HG02970 (cell line): ENCODE results near the gene DZIP1.

Experiments used
- ATAC-seq: cut with Tn5 transposase; IDR thresholded peaks from one replicate; pipeline ENCODE4 v1.9.1; 2021; ENCODE audit warnings: mild to moderate bottlenecking, moderate library complexity, moderate number of reproducible peaks; ENCODE audit not compliant: unreplicated experiment, low FRiP score

Gene DZIP1

GRCh38 chr13:95553581-95554385 is 90.7 kb downstream of the DZIP1 start:
- no peak for ATAC-seq

GRCh38 chr13:95552539-95553441 is 91.7 kb downstream of the DZIP1 start, which contains the start of gene CLDN10:
Gene CLDN10, plus strand, starts transcription at chr13:95552720. Its CDS starts 34 bp downstream, at chr13:95552754.
- no peak for ATAC-seq

DNA sequence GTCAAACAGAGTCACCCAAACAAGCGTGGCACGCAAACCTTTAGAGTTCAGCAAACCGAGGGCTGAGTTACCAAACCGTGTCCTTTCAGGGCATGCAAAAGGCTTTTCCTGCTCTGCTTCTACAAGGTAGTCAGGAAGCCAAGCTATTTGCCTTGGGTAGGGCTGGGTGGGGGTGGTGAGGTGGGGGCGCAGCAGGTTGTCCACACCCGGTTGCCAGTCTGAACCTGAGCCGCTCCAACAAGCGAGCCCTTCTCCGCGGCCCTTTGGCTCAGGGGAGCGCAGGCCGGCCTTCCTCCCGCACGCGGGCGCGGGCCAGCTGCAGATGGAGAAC is 92.3 kb downstream of the DZIP1 start:
- no peak for ATAC-seq

DNA sequence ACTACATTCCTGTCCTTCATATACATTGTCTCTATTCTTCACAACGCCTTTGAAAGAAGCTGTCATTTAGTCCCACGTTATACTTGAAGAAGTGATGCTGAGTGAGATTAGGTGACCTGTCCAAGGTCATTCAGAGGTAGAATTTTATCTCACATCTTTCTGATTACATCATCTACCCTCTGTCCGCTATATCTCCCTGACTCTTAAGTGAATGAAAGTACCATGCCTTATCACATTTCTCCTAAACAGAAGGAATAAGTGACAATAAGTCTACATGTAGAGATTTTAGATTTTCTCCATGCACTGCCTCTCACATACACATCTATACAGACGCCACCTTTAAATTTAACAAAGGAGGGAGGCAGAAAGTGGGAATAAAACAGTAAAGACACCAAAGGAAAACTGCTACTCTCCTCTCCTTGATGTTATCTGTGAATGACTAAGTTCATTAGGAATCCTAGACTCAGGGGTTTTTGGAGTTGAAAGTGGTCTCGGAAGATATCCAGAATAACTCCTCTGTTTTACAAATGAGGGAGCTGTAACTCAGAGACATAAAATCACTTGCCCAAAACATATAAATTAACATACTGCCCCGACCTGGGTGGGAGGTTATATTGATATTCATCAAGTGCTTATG is 96.9 kb downstream of the DZIP1 start:
- ATAC-seq = no peak

- ATAC-seq = no peak
Measured at GRCh38 chr13:95546919-95547318, 97.6 kb downstream of the DZIP1 start.

DNA sequence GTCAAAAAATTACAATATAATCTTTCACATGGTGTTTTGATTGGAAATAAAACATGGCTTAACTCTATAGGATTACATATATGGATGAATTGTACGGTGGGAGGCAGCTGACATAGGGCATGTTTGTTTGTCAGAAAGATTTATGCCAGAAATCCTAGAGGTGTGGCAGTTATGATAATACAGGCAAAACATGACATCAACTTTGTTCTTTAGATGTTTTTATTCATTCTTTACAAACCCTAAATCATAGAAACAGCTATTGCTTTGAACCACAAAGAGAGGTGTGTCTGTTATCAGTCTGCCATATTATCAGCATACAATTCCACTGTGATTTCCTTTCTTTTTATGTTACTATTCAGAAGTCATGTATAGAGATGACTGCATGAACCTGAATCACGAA is 100.2 kb downstream of the DZIP1 start:
- ATAC-seq = no peak

- ATAC-seq = no peak
Measured at GRCh38 chr13:95541911-95542474, 102.5 kb downstream of the DZIP1 start.

GRCh38 chr13:95541308-95541707 is 103.2 kb downstream of the DZIP1 start:
- no peak for ATAC-seq

DNA sequence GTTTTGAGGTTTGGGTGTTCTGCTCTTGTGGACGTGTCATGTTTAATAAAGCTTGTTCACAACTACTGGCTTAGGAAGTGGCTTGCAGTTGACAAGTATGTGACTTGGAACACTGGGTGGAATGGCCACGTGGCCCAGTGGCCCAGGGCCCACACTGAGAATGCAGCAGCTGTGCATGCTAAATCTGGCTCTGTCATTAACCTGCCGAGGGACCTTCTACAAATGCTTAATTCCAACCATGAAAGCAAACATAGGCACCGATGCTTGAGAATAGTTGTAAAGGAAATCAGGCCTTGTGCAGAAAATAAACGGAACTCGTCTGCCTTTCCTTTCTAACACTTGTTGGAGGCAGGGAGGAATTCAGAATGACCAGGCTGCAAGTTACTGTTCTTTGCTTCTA is 103.6 kb downstream of the DZIP1 start:
- no peak for ATAC-seq

DNA sequence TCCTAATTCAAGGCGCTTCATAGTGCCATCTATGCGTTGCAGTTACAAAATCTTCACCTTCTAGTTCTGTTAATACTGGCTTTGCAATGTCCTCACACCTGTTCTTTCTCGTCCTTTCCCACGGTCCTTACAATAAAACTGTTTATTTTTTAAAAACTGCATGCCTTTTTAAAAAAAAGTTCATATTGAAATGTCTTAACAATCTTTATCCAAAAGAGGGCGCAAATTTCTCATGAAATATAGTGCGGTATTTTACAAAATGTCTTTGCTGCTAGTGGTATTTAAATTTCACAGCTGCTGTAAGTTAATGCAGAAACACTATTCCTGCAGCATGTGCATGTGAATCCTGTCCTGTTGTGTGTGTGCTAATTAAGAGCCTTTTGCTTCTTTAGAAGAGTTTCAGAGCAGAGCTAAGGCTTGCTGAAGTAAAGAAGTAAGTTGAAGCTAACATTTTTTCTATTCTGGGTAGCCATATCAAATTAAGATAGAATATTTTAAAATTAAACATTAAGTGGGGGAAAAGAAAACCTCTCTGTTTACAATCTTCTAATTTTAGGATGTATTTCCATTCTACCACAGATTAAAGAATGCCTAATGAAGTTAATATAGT is 107.8 kb downstream of the DZIP1 start:
- ATAC-seq = no peak

GRCh38 chr13:95535243-95535642 is 109.3 kb downstream of the DZIP1 start:
- ATAC-seq = no peak

DNA sequence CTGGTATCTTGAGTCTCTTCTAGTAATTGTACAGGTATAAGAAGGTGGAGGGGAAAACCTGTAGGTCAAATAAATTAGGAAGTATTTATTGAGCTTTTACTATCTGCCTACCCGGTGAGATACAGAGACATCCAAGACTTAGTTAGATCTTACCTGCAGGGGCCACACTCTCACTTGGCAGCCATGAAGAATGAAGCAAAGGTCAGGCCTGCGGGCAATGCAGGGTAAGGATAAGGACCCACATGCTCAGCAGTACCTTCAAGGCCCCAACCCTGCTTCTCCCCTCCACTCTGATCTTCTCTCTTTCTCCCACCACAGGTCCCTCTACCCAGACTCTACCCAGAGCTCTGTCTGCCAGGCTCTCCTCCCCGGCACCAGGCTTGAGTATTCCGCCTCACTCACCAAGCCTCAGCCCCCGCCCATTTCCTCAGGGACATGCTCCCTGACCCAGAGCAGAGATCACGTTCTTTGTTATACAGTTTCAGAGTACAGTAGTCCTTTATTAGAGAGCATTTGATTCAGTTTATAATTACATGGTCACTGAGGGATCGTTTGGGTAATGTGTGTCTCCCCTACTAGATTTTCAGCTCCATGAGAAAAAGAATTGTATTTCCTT is 110.9 kb downstream of the DZIP1 start:
- ATAC-seq = no peak

DNA sequence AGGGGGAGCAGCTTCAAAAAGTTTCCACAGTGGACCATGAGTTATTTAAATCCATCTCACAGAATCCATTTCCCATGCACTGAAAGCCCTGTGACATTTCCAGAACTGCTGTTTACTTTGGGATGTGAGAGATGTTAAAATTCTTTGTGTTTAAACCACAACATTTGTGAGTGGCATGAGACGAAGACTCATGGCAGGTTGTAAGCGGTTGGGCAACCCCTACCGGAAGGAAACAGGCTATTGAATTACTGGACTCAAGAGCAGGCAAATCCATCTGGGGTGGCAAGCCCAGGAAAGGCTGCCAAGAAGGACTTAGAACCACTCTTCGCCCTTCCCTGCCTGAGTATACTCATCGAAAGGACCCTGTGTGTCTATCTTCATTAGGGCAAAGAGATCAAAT is 114.3 kb downstream of the DZIP1 start:
- no peak for ATAC-seq
